AG09309 (cell line): ENCODE results near the gene TAX1BP3.

Source experiments
- DNase-seq: peaks from one replicate; pipeline ENCODE4 v3.0.0-alpha.2; 2010; ENCODE audit warnings: low read depth
- H3K4me3 ChIP-seq: 2 replicates; pipeline ENCODE4 v1.5.1; 2011; ENCODE audit warnings: mild to moderate bottlenecking, low read depth, low read length, moderate library complexity; ENCODE audit not compliant: control insufficient read depth
- CTCF ChIP-seq: IDR thresholded peaks from 2 replicates; pipeline ENCODE4 v1.5.1; 2011; ENCODE audit warnings: mild to moderate bottlenecking, low read depth, low read length, inconsistent platforms; ENCODE audit not compliant: insufficient read depth, control insufficient read depth; ENCODE audit errors: missing control alignments

Gene TAX1BP3

GRCh38 chr17:3658784-3659449 lies 9.5 kb downstream of the TAX1BP3 start:
- no peak for DNase-seq
- H3K4me3 ChIP-seq = no peak overlapping the region
- TF ChIP-seq CTCF = no peak

- TF ChIP-seq CTCF = no peak
- no peak for DNase-seq
- no peak overlapping the region for H3K4me3 ChIP-seq
Measured at GRCh38 chr17:3657874-3658783, 10.2 kb downstream of the TAX1BP3 start.

- DNase-seq = no peak
- no peak for TF ChIP-seq CTCF
- H3K4me3 ChIP-seq = no peak overlapping the region
Measured at GRCh38 chr17:3657588-3657869, 10.8 kb downstream of the TAX1BP3 start.

- DNase-seq = no peak
- no peak overlapping the region for H3K4me3 ChIP-seq
- no peak for TF ChIP-seq CTCF
Measured at GRCh38 chr17:3656755-3657587, 11.4 kb downstream of the TAX1BP3 start.

- TF ChIP-seq CTCF = no peak
- no peak for DNase-seq
- H3K4me3 ChIP-seq = no peak overlapping the region
Measured at GRCh38 chr17:3656353-3656752, 12.0 kb downstream of the TAX1BP3 start.

GRCh38 chr17:3655766-3656165 lies 12.6 kb downstream of the TAX1BP3 start:
- DNase-seq = no peak
- no peak overlapping the region for H3K4me3 ChIP-seq

More at GRCh38 chr17:3655766-3656165, 12.6 kb downstream of the TAX1BP3 start:
- TF ChIP-seq CTCF = no peak
